GM12878 (cell line): ENCODE measurements around the gene ATP6V1A. TPM values are rescaled to one million over a fixed set of nuclear protein-coding genes. Genes with fewer than 3 reads are reported as not detected.
A peak's percentile ranks its signal among the peaks of the same experiment; 100 is the strongest.

Experiments
- BRCA1 ChIP-seq: IDR thresholded peaks from 2 replicates; pipeline ENCODE4 v1.6.1; 2011; ENCODE audit warnings: low read depth, low read length, improper control_type of control experiment
- CBX5 ChIP-seq: sonication (generic); IDR thresholded peaks from 2 replicates; pipeline ENCODE4 v1.6.1; 2016; ENCODE audit warnings: low read depth, moderate library complexity, mild to moderate bottlenecking, inconsistent platforms
- CHD2 ChIP-seq: IDR thresholded peaks from 2 replicates; pipeline ENCODE4 v1.6.1; 2011; ENCODE audit warnings: low read depth, low read length, improper control_type of control experiment, borderline replicate concordance
- IRF4 ChIP-seq: IDR thresholded peaks from 2 replicates; pipeline ENCODE4 v1.6.1; 2011; ENCODE audit warnings: low read depth, low read length
- KAT2A ChIP-seq: conservative IDR thresholded peaks from 2 replicates; pipeline ENCODE4 v1.6.1; 2011; ENCODE audit warnings: low read depth, low read length; ENCODE audit not compliant: control insufficient read depth
- MEF2B ChIP-seq: fragments of 450-650 bp; IDR thresholded peaks from 2 replicates; pipeline ENCODE4 v1.6.1; 2018; ENCODE audit warnings: mild to moderate bottlenecking, moderate library complexity; ENCODE audit not compliant: partially characterized antibody, poor library complexity, severe bottlenecking
- MTA3 ChIP-seq: IDR thresholded peaks from 2 replicates; pipeline ENCODE4 v1.6.1; 2012; ENCODE audit warnings: low read length, inconsistent platforms, borderline replicate concordance
- NBN ChIP-seq: fragments of 450-650 bp; IDR thresholded peaks from 2 replicates; pipeline ENCODE4 v1.6.1; 2016
- PAX8 ChIP-seq: fragments of 450-650 bp; IDR thresholded peaks from 2 replicates; pipeline ENCODE4 v1.6.1; 2017; ENCODE audit warnings: mild to moderate bottlenecking, moderate library complexity
- POLR2AphosphoS2 ChIP-seq: IDR thresholded peaks from 2 replicates; pipeline ENCODE4 v1.6.1; 2011; ENCODE audit warnings: low read depth, mild to moderate bottlenecking, low read length, improper control_type of control experiment, moderate library complexity
- POLR2AphosphoS5 ChIP-seq: IDR thresholded peaks from 2 replicates; pipeline ENCODE4 v1.6.1; 2011; ENCODE audit warnings: mild to moderate bottlenecking, low read length, inconsistent platforms
- RAD51 ChIP-seq: fragments of 450-650 bp; IDR thresholded peaks from 2 replicates; pipeline ENCODE4 v1.6.1; 2016; ENCODE audit warnings: moderate library complexity, mild to moderate bottlenecking, inconsistent platforms
- RELA ChIP-seq: fragments of 450-650 bp; IDR thresholded peaks from 2 replicates; pipeline ENCODE4 v1.8.0; 2014; ENCODE audit warnings: borderline replicate concordance; ENCODE audit not compliant: partially characterized antibody
- RUNX3 ChIP-seq: IDR thresholded peaks from 2 replicates; pipeline ENCODE4 v1.6.1; 2012; ENCODE audit warnings: low read length, inconsistent platforms
- SIN3A ChIP-seq: IDR thresholded peaks from 2 replicates; pipeline ENCODE4 v1.6.1; 2012; ENCODE audit warnings: low read depth, low read length, improper control_type of control experiment
- STAT1 ChIP-seq: fragments of 450-650 bp; conservative IDR thresholded peaks from 2 replicates; pipeline ENCODE4 v1.6.1; 2014; ENCODE audit warnings: antibody characterized with exemption, mild to moderate bottlenecking
- SUZ12 ChIP-seq: fragments of 200-600 bp; sonication (generic); IDR thresholded peaks from one replicate; pipeline ENCODE4 v1.6.1; 2018; ENCODE audit warnings: antibody characterized with exemption, mild to moderate bottlenecking; ENCODE audit not compliant: unreplicated experiment
- TARDBP ChIP-seq: IDR thresholded peaks from 2 replicates; pipeline ENCODE4 v1.6.1; 2016; ENCODE audit warnings: borderline replicate concordance
- TCF7 ChIP-seq: IDR thresholded peaks from 2 replicates; pipeline ENCODE4 v1.6.1; 2014; ENCODE audit warnings: antibody characterized with exemption, borderline replicate concordance
- YY1 ChIP-seq: IDR thresholded peaks from 2 replicates; pipeline ENCODE4 v1.6.1; 2011; ENCODE audit warnings: low read depth, mild to moderate bottlenecking, low read length
- ZNF207 ChIP-seq: fragments of 450-650 bp; IDR thresholded peaks from 2 replicates; pipeline ENCODE4 v1.6.1; 2014; ENCODE audit warnings: antibody characterized with exemption, mild to moderate bottlenecking, borderline replicate concordance
- ZNF24 ChIP-seq: fragments of 450-650 bp; IDR thresholded peaks from 2 replicates; pipeline ENCODE4 v1.6.1; 2017; ENCODE audit warnings: antibody characterized with exemption, mild to moderate bottlenecking
- ZNF274 ChIP-seq: IDR thresholded peaks from one replicate; pipeline ENCODE4 v1.8.0; 2011; ENCODE audit not compliant: insufficient read length, insufficient read depth
- ZNF622 ChIP-seq: fragments of 450-650 bp; IDR thresholded peaks from 2 replicates; pipeline ENCODE4 v1.6.1; 2017; ENCODE audit warnings: mild to moderate bottlenecking, inconsistent platforms
- ZSCAN29 ChIP-seq: fragments of 450-650 bp; IDR thresholded peaks from 2 replicates; pipeline ENCODE4 v1.6.1; 2017; ENCODE audit warnings: mild to moderate bottlenecking, moderate library complexity
- polyA plus RNA-seq, 11 experiments: library from polyadenylated mRNA; depleted of rRNA in 4 of 11; unstranded in 6 of 11; stranded (reverse) in 5 of 11; fragments of >200 nt; fragmentation: Nextera tagmentation in 4 of 11; fragmentation: Illumina TruSeq in 1 of 11; extraction: Ambion mirVana in 4 of 11; extraction: Trizol in 1 of 11; gene quantifications; 1 replicate in 1 of 11; 2 replicates in 10 of 11; pipeline versions ENCODE4 v1.2.1 to v1.2.3, GENCODE V29; 2011 to 2016; ENCODE audit warnings: inconsistent platforms in 2 of 11, missing spikeins in 2 of 11, low read depth in 1 of 11
- total RNA-seq, 4 experiments: library from RNA; depleted of rRNA in 3 of 4; stranded (reverse); fragments of >200 nt in 3 of 4; fragmentation: Illumina TruSeq in 1 of 4; extraction: Trizol in 1 of 4; gene quantifications; 2 replicates each; pipeline versions ENCODE4 v1.2.1 to v1.2.3, GENCODE V29; 2013 to 2021
- TF ChIP-seq, protein P1 (sequence below): IDR thresholded peaks from 2 replicates; pipeline ENCODE4 v1.6.1; 2012; ENCODE audit warnings: low read depth, low read length, improper control_type of control experiment
- TF ChIP-seq, protein P2 (sequence below): fragments of 450-650 bp; IDR thresholded peaks from 2 replicates; pipeline ENCODE4 v1.6.1; 2017; ENCODE audit warnings: mild to moderate bottlenecking, moderate library complexity
- TF ChIP-seq, protein P3 (sequence below): fragments of 450-650 bp; IDR thresholded peaks from 2 replicates; pipeline ENCODE4 v1.6.1; 2016; ENCODE audit warnings: mild to moderate bottlenecking

ATP6V1A gene
- total and polyA plus RNA-seq, 10 of the 15 experiments (the other 5 are each of a cell fraction or from before 2014, with no cell fraction given): 22.4 to 65.8 (median 47.7) TPM

DNA sequence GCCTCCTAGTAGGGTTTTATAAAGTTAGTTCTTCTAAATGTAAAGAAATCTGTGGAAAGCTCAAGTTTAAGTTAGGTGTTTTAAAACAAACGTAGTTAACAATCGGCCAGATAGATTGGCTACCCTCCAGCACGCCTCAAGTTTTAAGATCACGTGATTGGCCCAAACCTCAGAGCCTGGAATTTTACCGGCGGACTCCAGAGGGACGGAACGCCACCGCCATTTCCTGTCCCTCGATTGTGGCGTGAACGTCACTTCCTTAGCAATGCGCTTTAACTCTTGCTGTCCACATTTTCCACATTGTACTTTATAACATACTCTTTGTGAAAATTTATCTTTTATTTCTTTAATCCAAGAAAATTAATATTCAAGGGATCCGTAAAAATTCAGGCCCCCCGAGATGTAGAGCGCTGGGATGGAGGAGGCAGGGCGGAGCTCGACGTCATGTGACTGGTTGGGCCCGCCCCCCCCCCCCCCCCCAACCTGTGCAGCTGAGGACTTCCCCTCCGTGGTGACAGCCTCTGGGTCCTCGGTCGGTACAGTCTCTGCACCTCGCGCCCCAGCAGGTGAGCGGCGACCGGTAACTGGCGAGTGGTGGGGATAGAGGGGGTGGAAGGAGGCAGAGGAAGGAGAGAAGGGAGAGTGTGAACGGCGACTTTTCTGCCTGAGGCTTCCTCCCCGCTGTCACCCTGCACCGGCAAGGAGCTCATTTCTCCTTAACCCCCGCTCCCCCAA is at the start of gene ATP6V1A (continued):
- TF ChIP-seq TCF7: peak; percentile 49; the same call in 1 of the 2 replicates
- TF ChIP-seq, protein P1, sequence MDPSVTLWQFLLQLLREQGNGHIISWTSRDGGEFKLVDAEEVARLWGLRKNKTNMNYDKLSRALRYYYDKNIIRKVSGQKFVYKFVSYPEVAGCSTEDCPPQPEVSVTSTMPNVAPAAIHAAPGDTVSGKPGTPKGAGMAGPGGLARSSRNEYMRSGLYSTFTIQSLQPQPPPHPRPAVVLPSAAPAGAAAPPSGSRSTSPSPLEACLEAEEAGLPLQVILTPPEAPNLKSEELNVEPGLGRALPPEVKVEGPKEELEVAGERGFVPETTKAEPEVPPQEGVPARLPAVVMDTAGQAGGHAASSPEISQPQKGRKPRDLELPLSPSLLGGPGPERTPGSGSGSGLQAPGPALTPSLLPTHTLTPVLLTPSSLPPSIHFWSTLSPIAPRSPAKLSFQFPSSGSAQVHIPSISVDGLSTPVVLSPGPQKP: no peak
- TF ChIP-seq RELA: no peak
- peak; percentile 96; the same call in 1 of the 2 replicates for TF ChIP-seq PAX8
- TF ChIP-seq IRF4: no peak
- TF ChIP-seq TARDBP: no peak
- TF ChIP-seq STAT1: no peak; the same call in 1 of the 2 replicates
- TF ChIP-seq NBN: peak; percentile 42; the same call in 1 of the 2 replicates
- TF ChIP-seq CBX5: no peak
- no peak for TF ChIP-seq SUZ12
- no peak for TF ChIP-seq POLR2AphosphoS2
- TF ChIP-seq RAD51: peak; percentile 99
- TF ChIP-seq, protein P2, sequence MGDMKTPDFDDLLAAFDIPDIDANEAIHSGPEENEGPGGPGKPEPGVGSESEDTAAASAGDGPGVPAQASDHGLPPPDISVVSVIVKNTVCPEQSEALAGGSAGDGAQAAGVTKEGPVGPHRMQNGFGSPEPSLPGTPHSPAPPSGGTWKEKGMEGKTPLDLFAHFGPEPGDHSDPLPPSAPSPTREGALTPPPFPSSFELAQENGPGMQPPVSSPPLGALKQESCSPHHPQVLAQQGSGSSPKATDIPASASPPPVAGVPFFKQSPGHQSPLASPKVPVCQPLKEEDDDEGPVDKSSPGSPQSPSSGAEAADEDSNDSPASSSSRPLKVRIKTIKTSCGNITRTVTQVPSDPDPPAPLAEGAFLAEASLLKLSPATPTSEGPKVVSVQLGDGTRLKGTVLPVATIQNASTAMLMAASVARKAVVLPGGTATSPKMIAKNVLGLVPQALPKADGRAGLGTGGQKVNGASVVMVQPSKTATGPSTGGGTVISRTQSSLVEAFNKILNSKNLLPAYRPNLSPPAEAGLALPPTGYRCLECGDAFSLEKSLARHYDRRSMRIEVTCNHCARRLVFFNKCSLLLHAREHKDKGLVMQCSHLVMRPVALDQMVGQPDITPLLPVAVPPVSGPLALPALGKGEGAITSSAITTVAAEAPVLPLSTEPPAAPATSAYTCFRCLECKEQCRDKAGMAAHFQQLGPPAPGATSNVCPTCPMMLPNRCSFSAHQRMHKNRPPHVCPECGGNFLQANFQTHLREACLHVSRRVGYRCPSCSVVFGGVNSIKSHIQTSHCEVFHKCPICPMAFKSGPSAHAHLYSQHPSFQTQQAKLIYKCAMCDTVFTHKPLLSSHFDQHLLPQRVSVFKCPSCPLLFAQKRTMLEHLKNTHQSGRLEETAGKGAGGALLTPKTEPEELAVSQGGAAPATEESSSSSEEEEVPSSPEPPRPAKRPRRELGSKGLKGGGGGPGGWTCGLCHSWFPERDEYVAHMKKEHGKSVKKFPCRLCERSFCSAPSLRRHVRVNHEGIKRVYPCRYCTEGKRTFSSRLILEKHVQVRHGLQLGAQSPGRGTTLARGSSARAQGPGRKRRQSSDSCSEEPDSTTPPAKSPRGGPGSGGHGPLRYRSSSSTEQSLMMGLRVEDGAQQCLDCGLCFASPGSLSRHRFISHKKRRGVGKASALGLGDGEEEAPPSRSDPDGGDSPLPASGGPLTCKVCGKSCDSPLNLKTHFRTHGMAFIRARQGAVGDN: peak; percentile 54; the same call in 1 of the 2 replicates
- no peak for TF ChIP-seq ZNF622
- TF ChIP-seq MTA3: no peak
- TF ChIP-seq MEF2B: peak; percentile 62
- peak; percentile 49 for TF ChIP-seq POLR2AphosphoS5
- TF ChIP-seq ZNF207: peak; percentile 93; the same call in 1 of the 2 replicates
- no peak for TF ChIP-seq ZSCAN29
- TF ChIP-seq YY1: peak; percentile 64
- TF ChIP-seq ZNF24: no peak
- TF ChIP-seq SIN3A: peak; percentile 86; the same call in 1 of the 2 replicates
- TF ChIP-seq CHD2: no peak
- TF ChIP-seq BRCA1: no peak
- TF ChIP-seq, protein P3, sequence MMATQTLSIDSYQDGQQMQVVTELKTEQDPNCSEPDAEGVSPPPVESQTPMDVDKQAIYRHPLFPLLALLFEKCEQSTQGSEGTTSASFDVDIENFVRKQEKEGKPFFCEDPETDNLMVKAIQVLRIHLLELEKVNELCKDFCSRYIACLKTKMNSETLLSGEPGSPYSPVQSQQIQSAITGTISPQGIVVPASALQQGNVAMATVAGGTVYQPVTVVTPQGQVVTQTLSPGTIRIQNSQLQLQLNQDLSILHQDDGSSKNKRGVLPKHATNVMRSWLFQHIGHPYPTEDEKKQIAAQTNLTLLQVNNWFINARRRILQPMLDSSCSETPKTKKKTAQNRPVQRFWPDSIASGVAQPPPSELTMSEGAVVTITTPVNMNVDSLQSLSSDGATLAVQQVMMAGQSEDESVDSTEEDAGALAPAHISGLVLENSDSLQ: peak; percentile 42; the same call in 1 of the 2 replicates
- TF ChIP-seq RUNX3: peak; percentile 72
- TF ChIP-seq KAT2A: no peak
- TF ChIP-seq ZNF274: no peak
